ENCODE data around the gene CSGALNACT2.

CSGALNACT2 gene

GRCh38 chr10:43190289-43190688 is 52.0 kb downstream of the CSGALNACT2 start:
- DNase-seq: no peak

GRCh38 chr10:43190775-43191174 is 52.5 kb downstream of the CSGALNACT2 start:
- no peak for DNase-seq

- no peak for DNase-seq
Measured at GRCh38 chr10:43192884-43193283, 54.6 kb downstream of the CSGALNACT2 start.

GRCh38 chr10:43193496-43194080 is 55.3 kb downstream of the CSGALNACT2 start:
- no peak for DNase-seq

- no peak for DNase-seq
Measured at GRCh38 chr10:43194266-43194665, 56.0 kb downstream of the CSGALNACT2 start.

- no peak for DNase-seq
Measured at GRCh38 chr10:43194859-43195258, 56.6 kb downstream of the CSGALNACT2 start.

- DNase-seq: no peak
Measured at GRCh38 chr10:43195557-43195956, 57.3 kb downstream of the CSGALNACT2 start.

- no peak for DNase-seq
Measured at GRCh38 chr10:43196131-43196980, 58.1 kb downstream of the CSGALNACT2 start.

- peak; percentile 51 for DNase-seq
Measured at GRCh38 chr10:43196981-43197833, 59.0 kb downstream of the CSGALNACT2 start.

- DNase-seq: peak; percentile 53
Measured at GRCh38 chr10:43197834-43198681, 59.8 kb downstream of the CSGALNACT2 start.

GRCh38 chr10:43198682-43199005 is 60.4 kb downstream of the CSGALNACT2 start:
- no peak for DNase-seq

- no peak for DNase-seq
Measured at GRCh38 chr10:43199088-43199683, 60.9 kb downstream of the CSGALNACT2 start.

- DNase-seq: peak; percentile 51
Measured at GRCh38 chr10:43199684-43200537, 61.7 kb downstream of the CSGALNACT2 start.

- DNase-seq: peak; percentile 54
Measured at GRCh38 chr10:43200538-43201390, 62.5 kb downstream of the CSGALNACT2 start.

GRCh38 chr10:43201545-43202131 is 63.4 kb downstream of the CSGALNACT2 start:
- peak; percentile 50 for DNase-seq

GRCh38 chr10:43202224-43202656 is 64.0 kb downstream of the CSGALNACT2 start:
- DNase-seq: peak; percentile 76

GRCh38 chr10:43202657-43203447 is 64.6 kb downstream of the CSGALNACT2 start:
- DNase-seq: peak; percentile 68

GRCh38 chr10:43203448-43204041 is 65.3 kb downstream of the CSGALNACT2 start:
- DNase-seq: peak; percentile 64

Measured in activated CD8-positive, alpha-beta memory T cell treated with anti-CD3 and anti-CD28 coated beads for 24 hours (primary cell).